GM18909 (cell line): ENCODE data around the gene MEF2A.
A peak's percentile ranks its signal among the peaks of the same experiment; 100 is the strongest.

Experiments
- ATAC-seq: cut with Tn5 transposase; IDR thresholded peaks from one replicate; pipeline ENCODE4 v1.9.1; 2021; ENCODE audit warnings: mild to moderate bottlenecking; ENCODE audit not compliant: unreplicated experiment, poor library complexity

MEF2A gene

GRCh38 chr15:99561476-99562230 is 4.1 kb upstream of the MEF2A start:
- ATAC-seq, result no peak

GRCh38 chr15:99562238-99562637 is 3.5 kb upstream of the MEF2A start:
- ATAC-seq, result no peak

- ATAC-seq, result peak; percentile 27
Measured at GRCh38 chr15:99564221-99565048, 1.3 kb upstream of the MEF2A start.

- no peak for ATAC-seq
Measured at GRCh38 chr15:99565049-99565298, 810 bp upstream of the MEF2A start.

GRCh38 chr15:99566157-99566897 is 543 bp downstream of the MEF2A start:
- no peak for ATAC-seq

- no peak for ATAC-seq
Measured at GRCh38 chr15:99568625-99569352, 3.0 kb downstream of the MEF2A start.

GRCh38 chr15:99571299-99571698 is 5.5 kb downstream of the MEF2A start:
- no peak for ATAC-seq

- no peak for ATAC-seq
Measured at GRCh38 chr15:99574048-99574447, 8.3 kb downstream of the MEF2A start.

- ATAC-seq, result no peak
Measured at GRCh38 chr15:99574502-99574901, 8.7 kb downstream of the MEF2A start.

GRCh38 chr15:99578809-99579208 is 13.0 kb downstream of the MEF2A start:
- ATAC-seq, result no peak

- ATAC-seq, result no peak
Measured at GRCh38 chr15:99580076-99580475, 14.3 kb downstream of the MEF2A start.

- ATAC-seq, result no peak
Measured at GRCh38 chr15:99582508-99582960, 16.8 kb downstream of the MEF2A start.

GRCh38 chr15:99584081-99584600 is 18.4 kb downstream of the MEF2A start:
- ATAC-seq, result no peak

GRCh38 chr15:99586121-99586520 is 20.3 kb downstream of the MEF2A start:
- no peak for ATAC-seq

GRCh38 chr15:99589801-99590200 is 24.0 kb downstream of the MEF2A start:
- no peak for ATAC-seq

GRCh38 chr15:99590913-99591646 is 25.3 kb downstream of the MEF2A start:
- peak; percentile 66 for ATAC-seq

- ATAC-seq, result no peak
Measured at GRCh38 chr15:99592145-99592791, 26.5 kb downstream of the MEF2A start.

GRCh38 chr15:99593070-99593469 is 27.3 kb downstream of the MEF2A start:
- ATAC-seq, result no peak

GRCh38 chr15:99594916-99595315 is 29.1 kb downstream of the MEF2A start:
- no peak for ATAC-seq
